Thyroid gland (tissue), 4 donors: Measurements from ENCODE around the gene ABCC1.

ENCODE experiments used
- POLR2A ChIP-seq, 2 donors: fragments of 450-650 bp; IDR thresholded peaks; one replicate each; pipeline ENCODE4 v1.6.1; 2017; ENCODE audit warnings: antibody characterized with exemption in 2 of 2, mild to moderate bottlenecking in 2 of 2, moderate library complexity in 1 of 2
- TF ChIP-seq, protein P1 (sequence below), 6 experiments: fragments of 200-600 bp in 3 of 6; fragments of 450-650 bp in 3 of 6; sonication (generic) in 3 of 6; IDR thresholded peaks; one replicate each; pipeline ENCODE4 v1.5.1; 2016 to 2019; ENCODE audit warnings: antibody characterized with exemption in 6 of 6, mild to moderate bottlenecking in 2 of 6, inconsistent platforms in 1 of 6, moderate library complexity in 1 of 6

DNA sequence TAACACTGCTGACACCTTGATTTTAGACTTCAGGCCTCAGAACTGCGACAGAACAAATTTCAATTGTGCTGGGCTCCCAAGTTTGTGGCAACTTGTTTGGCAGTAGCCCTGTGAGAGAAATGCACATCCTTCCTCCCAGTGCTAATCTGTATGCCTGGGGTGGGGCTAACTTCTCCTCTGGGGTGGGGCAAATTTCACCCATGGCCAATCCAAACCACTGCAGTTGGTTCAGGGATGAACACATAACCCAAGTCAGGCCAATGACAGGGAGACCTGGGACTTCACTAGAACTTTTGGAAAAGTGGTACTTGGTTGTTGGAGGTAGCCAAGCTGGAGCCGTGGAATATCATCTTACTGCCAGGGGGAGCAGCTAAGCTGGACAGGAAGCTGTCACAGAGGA is 217.5 kb downstream of the ABCC1 start:
- TF ChIP-seq, protein P1, sequence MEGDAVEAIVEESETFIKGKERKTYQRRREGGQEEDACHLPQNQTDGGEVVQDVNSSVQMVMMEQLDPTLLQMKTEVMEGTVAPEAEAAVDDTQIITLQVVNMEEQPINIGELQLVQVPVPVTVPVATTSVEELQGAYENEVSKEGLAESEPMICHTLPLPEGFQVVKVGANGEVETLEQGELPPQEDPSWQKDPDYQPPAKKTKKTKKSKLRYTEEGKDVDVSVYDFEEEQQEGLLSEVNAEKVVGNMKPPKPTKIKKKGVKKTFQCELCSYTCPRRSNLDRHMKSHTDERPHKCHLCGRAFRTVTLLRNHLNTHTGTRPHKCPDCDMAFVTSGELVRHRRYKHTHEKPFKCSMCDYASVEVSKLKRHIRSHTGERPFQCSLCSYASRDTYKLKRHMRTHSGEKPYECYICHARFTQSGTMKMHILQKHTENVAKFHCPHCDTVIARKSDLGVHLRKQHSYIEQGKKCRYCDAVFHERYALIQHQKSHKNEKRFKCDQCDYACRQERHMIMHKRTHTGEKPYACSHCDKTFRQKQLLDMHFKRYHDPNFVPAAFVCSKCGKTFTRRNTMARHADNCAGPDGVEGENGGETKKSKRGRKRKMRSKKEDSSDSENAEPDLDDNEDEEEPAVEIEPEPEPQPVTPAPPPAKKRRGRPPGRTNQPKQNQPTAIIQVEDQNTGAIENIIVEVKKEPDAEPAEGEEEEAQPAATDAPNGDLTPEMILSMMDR (IDR thresholded peaks at IDR 0.05): no peak
- no peak for TF ChIP-seq POLR2A (IDR thresholded peaks at IDR 0.05)
